IMR-90 (cell line): Measurements from ENCODE around the gene MRPL20. TPM values are rescaled to one million over a fixed set of nuclear protein-coding genes. Genes with fewer than 3 reads are reported as not detected.
A peak's percentile ranks its signal among the peaks of the same experiment; 100 is the strongest.

Experiments
- ATAC-seq: fragments of 200-7000 bp; cut with Tn5 transposase; 2 replicates; pipeline ENCODE4 v1.9.1; 2020; ENCODE audit warnings: low read depth, mild to moderate bottlenecking, moderate library complexity
- BruUV-seq: library from RNA; stranded (reverse); fragments of 400-500 nt; replicated peaks from 2 replicates; lab custom pipeline; 2021; lab: Mats Ljungman, UMichigan
- CTCF ChIA-PET: fragments of 300-600 bp; formaldehyde crosslinking; extraction: SDS; loops from one replicate; lab custom pipeline; 2021; ENCODE audit warnings: antibody characterized with exemption; lab: Yijun Ruan, JAX
- POLR2A ChIA-PET: fragments of 300-600 bp; sonication (Branson Sonifier 250); formaldehyde crosslinking; loops from one replicate; lab custom pipeline; 2022; ENCODE audit warnings: antibody characterized with exemption; ENCODE audit not compliant: unreplicated experiment; lab: Charles Lee
- DNase-seq: peaks from one replicate; pipeline ENCODE4 v3.0.0; 2013
- H2AFZ ChIP-seq: replicated peaks from 2 replicates; pipeline ENCODE3; 2013; ENCODE audit warnings: low read length, mild to moderate bottlenecking; ENCODE audit not compliant: poor library complexity
- H2AK5ac ChIP-seq: 2 replicates; pipeline ENCODE4 v1.6.1; 2013; ENCODE audit warnings: low read depth, low read length, inconsistent platforms
- H2AK9ac ChIP-seq: replicated peaks from 2 replicates; pipeline ENCODE3; 2013; ENCODE audit warnings: mild to moderate bottlenecking, low read depth, low read length, moderate library complexity; ENCODE audit not compliant: poor library complexity
- H2BK120ac ChIP-seq: 2 replicates; pipeline ENCODE4 v1.6.1; 2013; ENCODE audit warnings: low read depth, low read length, inconsistent platforms
- H2BK15ac ChIP-seq: 3 replicates; pipeline ENCODE4 v1.6.1; 2013; ENCODE audit warnings: low read depth, low read length, inconsistent platforms
- H2BK20ac ChIP-seq: 2 replicates; pipeline ENCODE4 v1.6.1; 2013; ENCODE audit warnings: low read depth, mild to moderate bottlenecking, inconsistent platforms, low read length, moderate library complexity
- H2BK5ac ChIP-seq: 2 replicates; pipeline ENCODE4 v1.6.1; 2013; ENCODE audit warnings: mild to moderate bottlenecking, low read depth, low read length, inconsistent platforms; ENCODE audit not compliant: poor library complexity, severe bottlenecking
- H3K14ac ChIP-seq: replicated peaks from 2 replicates; pipeline ENCODE4 v1.6.1; 2013; ENCODE audit warnings: low read depth, low read length, inconsistent platforms
- H3K18ac ChIP-seq: 2 replicates; pipeline ENCODE4 v1.6.1; 2013; ENCODE audit warnings: low read depth, low read length, control low read depth
- H3K23ac ChIP-seq: 2 replicates; pipeline ENCODE4 v1.6.1; 2013; ENCODE audit warnings: low read depth, low read length, inconsistent platforms
- H3K27ac ChIP-seq: 2 replicates; pipeline ENCODE4 v1.5.1; 2013; ENCODE audit warnings: mild to moderate bottlenecking, control low read depth, low read length; ENCODE audit not compliant: insufficient read depth
- H3K27me3 ChIP-seq: 2 replicates; pipeline ENCODE4 v1.6.1; 2013; ENCODE audit warnings: low read length; ENCODE audit not compliant: control insufficient read depth, insufficient read depth
- H3K36me3 ChIP-seq: 2 replicates; pipeline ENCODE4 v1.6.1; 2013; ENCODE audit warnings: low read length, mixed read lengths; ENCODE audit not compliant: control insufficient read depth, insufficient read depth
- H3K4ac ChIP-seq: 2 replicates; pipeline ENCODE4 v1.6.1; 2013; ENCODE audit warnings: low read depth, low read length, inconsistent platforms
- H3K4me1 ChIP-seq: 2 replicates; pipeline ENCODE4 v1.6.1; 2013; ENCODE audit warnings: low read length, mixed read lengths; ENCODE audit not compliant: control insufficient read depth, insufficient read depth
- H3K4me2 ChIP-seq: 2 replicates; pipeline ENCODE4 v1.6.1; 2013; ENCODE audit warnings: low read depth, mild to moderate bottlenecking, control low read depth, low read length, moderate library complexity
- H3K4me3 ChIP-seq: 2 replicates; pipeline ENCODE4 v1.5.1; 2013; ENCODE audit warnings: low read depth, mild to moderate bottlenecking, control low read depth, low read length, moderate library complexity; ENCODE audit not compliant: insufficient read depth
- H3K56ac ChIP-seq: 2 replicates; pipeline ENCODE4 v1.6.1; 2013; ENCODE audit warnings: low read length, inconsistent platforms; ENCODE audit not compliant: insufficient read depth; ENCODE audit errors: extremely low read depth
- H3K79me1 ChIP-seq, 2 experiments: 2 replicates each; pipeline ENCODE4 v1.6.1; 2013; ENCODE audit warnings: low read length in 2 of 2, inconsistent platforms in 1 of 2, low read depth in 1 of 2
- H3K9ac ChIP-seq: 2 replicates; pipeline ENCODE4 v1.6.1; 2013; ENCODE audit warnings: low read depth, low read length, control low read depth
- H3K9me1 ChIP-seq: 2 replicates; pipeline ENCODE4 v1.6.1; 2013; ENCODE audit warnings: low read length, inconsistent platforms; ENCODE audit not compliant: insufficient read depth
- H3K9me3 ChIP-seq: 2 replicates; pipeline ENCODE4 v1.6.1; 2013; ENCODE audit warnings: low read length; ENCODE audit not compliant: control insufficient read depth, insufficient read depth
- H4K20me1 ChIP-seq: 2 replicates; pipeline ENCODE4 v1.6.1; 2013; ENCODE audit warnings: low read length, inconsistent platforms; ENCODE audit not compliant: insufficient read depth
- H4K5ac ChIP-seq: 2 replicates; pipeline ENCODE4 v1.6.1; 2013; ENCODE audit warnings: mild to moderate bottlenecking, low read depth, low read length, control low read depth
- H4K8ac ChIP-seq, 2 experiments: 2 replicates each; pipeline ENCODE4 v1.6.1; 2013; ENCODE audit warnings: low read depth in 2 of 2, low read length in 2 of 2, control low read depth in 1 of 2, inconsistent platforms in 1 of 2
- H4K91ac ChIP-seq: 2 replicates; pipeline ENCODE4 v1.6.1; 2013; ENCODE audit warnings: low read depth, low read length, inconsistent platforms; ENCODE audit not compliant: insufficient read depth
- BHLHE40 ChIP-seq: fragments of 150-350 bp; IDR thresholded peaks from 2 replicates; pipeline ENCODE4 v1.6.1; 2016; ENCODE audit warnings: mild to moderate bottlenecking, low read depth, low read length
- CEBPB ChIP-seq: IDR thresholded peaks from 2 replicates; pipeline ENCODE4 v1.6.1; 2012; ENCODE audit warnings: low read depth, low read length, improper control_type of control experiment
- CHD1 ChIP-seq: IDR thresholded peaks from 2 replicates; pipeline ENCODE4 v1.6.1; 2012; ENCODE audit warnings: low read depth, low read length, improper control_type of control experiment
- MAFK ChIP-seq: IDR thresholded peaks from 2 replicates; pipeline ENCODE4 v1.6.1; 2012; ENCODE audit warnings: low read depth, low read length, improper control_type of control experiment
- MAZ ChIP-seq: IDR thresholded peaks from 2 replicates; pipeline ENCODE4 v1.6.1; 2012; ENCODE audit warnings: low read depth, mild to moderate bottlenecking, low read length, improper control_type of control experiment, moderate library complexity, borderline replicate concordance
- MXI1 ChIP-seq: IDR thresholded peaks from 2 replicates; pipeline ENCODE4 v1.6.1; 2012; ENCODE audit warnings: low read depth, mild to moderate bottlenecking, low read length, moderate library complexity, borderline replicate concordance
- NFE2L2 ChIP-seq: fragments of 150-350 bp; IDR thresholded peaks from 2 replicates; pipeline ENCODE4 v1.6.1; 2016; ENCODE audit warnings: low read depth, mild to moderate bottlenecking, low read length
- POLR2A ChIP-seq: IDR thresholded peaks from 2 replicates; pipeline ENCODE4 v1.6.1; 2012; ENCODE audit warnings: mild to moderate bottlenecking, low read depth, low read length
- RFX5 ChIP-seq: IDR thresholded peaks from 2 replicates; pipeline ENCODE4 v1.8.0; 2012; ENCODE audit warnings: low read depth, mild to moderate bottlenecking, low read length, moderate library complexity
- SMC3 ChIP-seq: fragments of 150-350 bp; IDR thresholded peaks from 2 replicates; pipeline ENCODE4 v1.6.1; 2016; ENCODE audit warnings: low read depth, mild to moderate bottlenecking, antibody characterized with exemption, low read length, moderate library complexity
- WGBS, 2 experiments: methylation state at CpG; one replicate each; pipeline versions ENCODE4 v1.1.5 to v1.1.7; 2013; ENCODE audit warnings: missing lambda C conversion rate in 2 of 2; ENCODE audit not compliant: insufficient read length in 1 of 2; ENCODE audit errors: extremely low coverage in 2 of 2; 5-methylcytosine and 5-hydroxymethylcytosine counted together
- dilution Hi-C: fragments of 300-500 bp; cut with HindIII; formaldehyde crosslinking; loops from one replicate; pipeline ENCODE4 v1.14.3; 2018; ENCODE audit warnings: low sequenced_read_pairs; ENCODE audit not compliant: unreplicated experiment
- in situ Hi-C: fragments of 300-500 bp; cut with MboI; formaldehyde crosslinking; loops from 3 replicates; pipeline ENCODE4 v1.14.3; 2019; ENCODE audit warnings: low sequenced_read_pairs, inconsistent platforms, mixed read lengths
- intact Hi-C: fragments of 100-400 bp; cut with micrococcal nuclease; formaldehyde crosslinking; loops from 2 replicates; pipeline ENCODE4 v1.10.0; 2022
- polyA plus RNA-seq, 3 experiments: library from polyadenylated mRNA; depleted of rRNA; stranded (reverse); fragments of >200 nt; gene quantifications; 2 replicates each; pipeline ENCODE4 v1.2.3, GENCODE V29; 2012; ENCODE audit warnings: low replicate concordance in 1 of 3
- total RNA-seq: library from RNA; depleted of rRNA; stranded (reverse); fragments of >200 nt; gene quantifications from 2 replicates; pipeline ENCODE4 v1.2.3, GENCODE V29; 2012
- TF ChIP-seq, protein P1 (sequence below): fragments of 150-350 bp; IDR thresholded peaks from 2 replicates; pipeline ENCODE4 v1.6.1; 2016; ENCODE audit warnings: low read depth, mild to moderate bottlenecking, low read length, moderate library complexity, borderline replicate concordance
- TF ChIP-seq, protein P2 (sequence below): fragments of 150-350 bp; IDR thresholded peaks from 2 replicates; pipeline ENCODE4 v1.6.1; 2017; ENCODE audit warnings: mild to moderate bottlenecking, antibody characterized with exemption, low read length, low read depth

The MRPL20 gene
- total and polyA plus RNA-seq, 2 of the 4 experiments (the other 2 are of a cell fraction), result 141 to 157 TPM

DNA sequence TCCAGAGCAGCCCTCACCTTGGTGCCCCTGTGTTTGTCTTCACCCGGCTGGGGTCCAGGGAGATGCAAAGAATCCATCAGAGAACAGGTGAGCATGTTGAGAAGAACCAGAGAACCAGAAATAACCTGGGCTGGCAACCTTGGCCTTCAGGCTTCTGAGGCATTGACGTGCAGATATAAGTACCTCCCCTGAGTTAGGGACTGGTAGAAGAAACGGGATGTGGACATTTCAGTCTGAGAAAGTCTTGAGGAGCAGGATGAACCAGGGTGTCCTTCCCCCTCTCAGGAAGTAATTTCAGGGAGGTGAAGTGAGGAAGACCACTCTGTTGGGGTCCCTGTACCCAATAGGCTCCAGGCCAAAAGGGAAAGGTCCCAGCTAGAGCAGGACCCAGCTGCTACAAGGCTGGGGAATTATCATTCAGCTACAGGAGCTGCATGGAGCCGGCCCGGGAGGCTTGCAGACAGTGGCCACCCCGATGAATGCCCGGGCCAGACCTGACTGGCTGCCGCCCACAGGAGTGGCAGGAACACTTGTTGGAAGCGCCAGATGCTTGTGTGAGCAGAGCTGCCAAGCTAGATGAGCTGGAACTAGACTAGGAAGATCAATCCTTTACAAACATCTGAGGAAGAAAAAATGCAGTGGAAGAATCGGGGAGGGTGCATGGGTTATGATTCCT lies 30.4 kb downstream of the MRPL20 start (continued):
- TF ChIP-seq MAFK, result no peak

DNA sequence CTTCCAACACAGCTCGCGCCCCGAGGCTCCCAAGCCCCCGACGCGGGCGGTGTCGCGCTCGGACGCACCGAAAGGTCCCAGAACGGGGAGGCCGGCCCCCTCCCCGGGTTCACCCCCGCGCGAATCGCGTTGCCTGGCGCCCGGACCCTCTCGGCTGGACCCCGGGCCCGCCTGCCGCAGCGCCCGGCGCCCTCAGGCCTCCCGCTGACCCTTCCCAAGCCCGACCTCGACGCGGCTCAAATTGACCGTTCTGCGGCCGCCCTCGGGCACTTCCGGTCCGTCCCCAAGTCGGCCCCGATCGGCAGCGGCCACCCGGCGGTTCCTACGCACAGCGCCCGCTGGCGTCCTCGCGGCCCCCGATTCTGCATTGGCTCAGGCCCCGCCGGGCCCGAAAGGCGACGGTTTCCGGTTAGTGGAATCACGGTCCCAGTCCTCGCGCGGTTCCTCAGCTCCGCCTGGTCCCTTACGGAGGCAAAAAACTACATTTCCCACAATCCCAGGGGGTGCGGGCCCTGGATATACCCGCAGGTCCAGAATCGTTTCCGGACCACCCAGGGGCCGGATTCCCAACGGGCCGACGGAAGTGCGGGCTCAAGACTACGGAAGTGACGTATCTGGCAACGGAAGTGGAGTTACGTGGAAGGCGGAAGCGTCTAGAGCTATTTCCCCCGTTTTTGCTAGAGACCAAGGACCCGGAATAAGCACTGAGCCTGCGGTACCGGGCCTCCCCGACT lies 32.0 kb downstream of the MRPL20 start, which contains the start of gene AURKAIP1:
Gene AURKAIP1 (minus strand): TSS at position 279 of the 734 bp plus-strand sequence. CDS start 451 bp downstream, outside the sequence.
- POLR2A ChIA-PET, result interaction anchor here (0.7 to 1.0 kb wide), 5 partner anchors 16 to 63 kb away, joined by 3 to 4 read pairs (median 3); no protein-coding TSS in a partner anchor
- CTCF ChIA-PET, result interaction anchor here (0.5 to 1.0 kb wide), 3 partner anchors 24 to 283 kb away, joined by 3 to 4 read pairs (median 4); partner anchors contain the start of gene CCNL2
- intact Hi-C loops, result loop anchor here (1.0 kb wide), 1 partner anchor 26 kb away; the partner anchor contains the start of gene DVL1
- TF ChIP-seq MAFK (no peak), SMC3 (peak; percentile 26; the same call in 1 of the 2 replicates), MXI1 (peak; percentile 48; the same call in 1 of the 2 replicates), CHD1 (peak; percentile 99), POLR2A (peak; percentile 78; the same call in 1 of the 2 replicates), MAZ (peak; percentile 97), CEBPB (no peak), NFE2L2 (0 out of 2 replicates have a peak, but pooled peaks have one; percentile 1), BHLHE40 (no peak), RFX5 (no peak)
- TF ChIP-seq, protein P1, sequence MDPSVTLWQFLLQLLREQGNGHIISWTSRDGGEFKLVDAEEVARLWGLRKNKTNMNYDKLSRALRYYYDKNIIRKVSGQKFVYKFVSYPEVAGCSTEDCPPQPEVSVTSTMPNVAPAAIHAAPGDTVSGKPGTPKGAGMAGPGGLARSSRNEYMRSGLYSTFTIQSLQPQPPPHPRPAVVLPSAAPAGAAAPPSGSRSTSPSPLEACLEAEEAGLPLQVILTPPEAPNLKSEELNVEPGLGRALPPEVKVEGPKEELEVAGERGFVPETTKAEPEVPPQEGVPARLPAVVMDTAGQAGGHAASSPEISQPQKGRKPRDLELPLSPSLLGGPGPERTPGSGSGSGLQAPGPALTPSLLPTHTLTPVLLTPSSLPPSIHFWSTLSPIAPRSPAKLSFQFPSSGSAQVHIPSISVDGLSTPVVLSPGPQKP, result no peak
- TF ChIP-seq, protein P2, sequence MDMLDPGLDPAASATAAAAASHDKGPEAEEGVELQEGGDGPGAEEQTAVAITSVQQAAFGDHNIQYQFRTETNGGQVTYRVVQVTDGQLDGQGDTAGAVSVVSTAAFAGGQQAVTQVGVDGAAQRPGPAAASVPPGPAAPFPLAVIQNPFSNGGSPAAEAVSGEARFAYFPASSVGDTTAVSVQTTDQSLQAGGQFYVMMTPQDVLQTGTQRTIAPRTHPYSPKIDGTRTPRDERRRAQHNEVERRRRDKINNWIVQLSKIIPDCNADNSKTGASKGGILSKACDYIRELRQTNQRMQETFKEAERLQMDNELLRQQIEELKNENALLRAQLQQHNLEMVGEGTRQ, result no peak

More for the DNA sequence above, 32.0 kb downstream of the MRPL20 start, which contains the start of gene AURKAIP1:
- Histone ChIP-seq H3K56ac (peak within 1 kb of the TSS; percentile 16; the same call in 1 of the 2 replicates), H3K4me1 (peaks cover 12% of the 10 kb centered on the region), H3K36me3 (peaks cover 8% of the 10 kb centered on the region), H3K23ac (0 out of 2 replicates have a peak within 1 kb of the TSS, but pooled peaks have one; percentile 59), H3K4me2 (peak within 1 kb of the TSS; percentile 96), H3K27ac (peak within 1 kb of the TSS; percentile 59), H4K5ac (peak within 1 kb of the TSS; percentile 86), H3K4me3 (peak within 1 kb of the TSS; percentile 59), H4K91ac (peak within 1 kb of the TSS; percentile 53), H4K20me1 (peaks cover 11% of the 10 kb centered on the region; the same call in 1 of the 2 replicates), H2BK20ac (no peak within 1 kb of the TSS), H4K8ac (peak within 1 kb of the TSS; percentile 76 to 97), H2BK120ac (0 out of 2 replicates have a peak within 1 kb of the TSS, but pooled peaks have one; percentile 8), H3K9ac (peak within 1 kb of the TSS; percentile 52), H3K14ac (peak within 1 kb of the TSS; percentile 71; the same call in 1 of the 2 replicates), H2AK9ac (peak within 1 kb of the TSS; percentile 97), H3K79me1 (peaks cover 3 to 50% of the 10 kb centered on the region in 2 experiments; a peak in 3 of 4 replicates), H3K4ac (peak within 1 kb of the TSS; percentile 56), H3K27me3 (no peaks in the 10 kb centered on the region), H2AFZ (peak within 1 kb of the TSS; percentile 93), H2BK5ac (peak within 1 kb of the TSS; percentile 59), H3K9me3 (no peaks in the 10 kb centered on the region), H3K18ac (no peak within 1 kb of the TSS), H2BK15ac (no peak within 1 kb of the TSS), H3K9me1 (0 out of 2 replicates have a peak, but pooled peaks cover 5% of the 10 kb centered on the region), H2AK5ac (peak within 1 kb of the TSS; percentile 96)
- DNase-seq (peak; percentile 100), ATAC-seq (peak; percentile 95)
- dilution Hi-C loops, result no loop called here
- WGBS, 2 experiments, result 1% methylated on average over 63 of the region's 85 CpGs; no CpG with 5 or more reads in 1 of the 2 experiments
- BruUV-seq, result no TSS peak
- in situ Hi-C loops, result no loop called here
